Lung microvascular endothelial cell (primary cell): ENCODE data around the gene NOC4L. TPM values are rescaled to one million over a fixed set of nuclear protein-coding genes. Genes with fewer than 3 reads are reported as not detected.
"Not testable (repeated sequence)": the region's sequence is repeated elsewhere in the genome, so short reads cannot be mapped to it uniquely, and the experiment has no call there.

ENCODE experiments used
- DNase-seq, 2 donors: peaks; one replicate each; pipeline versions ENCODE4 v3.0.0 to v3.0.0-alpha.2; 2010; ENCODE audit warnings: low read depth in 2 of 2
- total RNA-seq: library from RNA; depleted of rRNA; stranded (reverse); fragments of >200 nt; gene quantifications from 2 replicates; pipeline ENCODE4 v1.2.1, GENCODE V29; 2014

Gene NOC4L
- 9.9 and 10.2 TPM in 2 replicates for total RNA-seq

DNA sequence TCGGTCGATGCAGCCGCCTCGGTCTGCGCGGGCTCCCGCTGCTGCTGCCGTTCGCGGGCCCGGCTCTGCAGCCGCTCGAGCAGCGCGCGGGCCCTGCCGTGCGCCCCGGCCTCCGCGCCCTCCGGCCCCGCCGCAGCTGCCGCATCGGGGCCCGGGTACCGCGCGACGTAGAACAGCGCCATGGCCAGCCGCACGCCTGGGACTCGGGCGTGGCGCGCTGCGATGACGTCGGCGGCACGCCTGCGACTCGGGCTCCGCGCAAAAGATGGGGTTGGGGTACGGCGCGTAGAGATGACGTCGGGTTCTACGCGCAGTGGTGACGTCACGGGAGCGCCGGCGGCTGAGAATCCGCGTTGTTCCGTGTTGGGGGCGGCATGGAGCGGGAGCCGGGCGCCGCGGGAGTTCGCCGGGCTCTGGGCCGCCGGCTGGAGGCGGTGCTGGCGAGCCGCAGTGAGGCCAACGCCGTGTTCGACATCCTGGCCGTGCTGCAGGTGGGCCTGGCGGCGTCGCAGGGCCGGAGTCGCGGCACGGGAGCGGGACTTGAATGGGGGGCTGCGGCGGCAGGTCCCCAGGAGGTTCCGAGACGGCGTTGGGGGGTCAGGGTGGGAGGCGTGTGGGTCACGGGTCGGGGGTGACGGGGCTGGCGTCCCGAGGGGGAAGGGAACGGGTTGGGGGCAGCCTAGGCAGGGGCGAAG is at the start of gene NOC4L, which contains the start of gene DDX51:
TSS of gene NOC4L (plus strand) at position 343 of the 695 bp plus-strand sequence. CDS start at position 375, 32 bp downstream.
TSS of gene DDX51 (minus strand) at position 205 of the 695 bp plus-strand sequence. CDS start at position 182, 23 bp downstream.
- DNase-seq, result peak; percentile 98

DNA sequence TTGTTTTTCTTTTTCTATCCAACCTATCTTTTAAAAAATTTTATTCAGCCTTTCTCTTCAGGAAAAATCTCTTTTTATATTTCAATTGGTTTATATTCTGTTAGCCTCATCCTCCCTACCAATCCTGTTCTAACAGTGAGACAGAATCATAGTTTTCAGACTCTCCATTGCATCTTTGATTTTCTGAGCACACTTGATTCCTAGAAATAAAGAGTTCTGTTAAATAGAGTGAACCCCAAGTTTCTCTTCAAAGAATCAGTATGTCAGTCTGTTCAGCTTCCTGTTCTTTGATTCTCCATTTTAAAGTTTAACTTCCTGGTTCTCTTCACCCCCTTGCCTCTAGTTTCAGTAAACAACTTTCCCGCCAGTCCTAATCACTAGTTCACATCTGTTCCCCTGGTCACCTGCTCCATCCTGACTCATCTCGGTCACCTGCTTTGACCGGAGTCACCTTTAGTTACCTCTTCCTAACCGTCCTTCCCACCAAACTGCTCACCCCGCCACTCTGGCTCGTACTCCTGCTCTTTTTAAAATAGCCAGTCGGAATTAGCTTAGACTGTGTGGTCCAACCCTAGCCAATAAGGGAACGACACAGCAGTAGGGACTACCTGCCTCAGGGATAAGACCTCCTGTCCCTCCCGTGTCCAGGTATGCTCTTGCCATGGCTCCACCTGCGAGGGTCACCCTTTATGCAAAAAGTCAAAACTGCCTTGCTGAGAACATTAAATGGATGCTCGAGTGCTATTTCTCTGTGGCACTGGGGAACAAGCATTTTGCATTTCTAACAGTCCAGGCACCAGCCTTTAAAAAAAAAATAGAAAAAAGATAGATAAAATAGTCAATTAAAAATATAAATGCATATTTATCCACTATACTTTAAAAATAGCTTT is 48.5 kb upstream of the NOC4L start:
- no peak for DNase-seq

DNA sequence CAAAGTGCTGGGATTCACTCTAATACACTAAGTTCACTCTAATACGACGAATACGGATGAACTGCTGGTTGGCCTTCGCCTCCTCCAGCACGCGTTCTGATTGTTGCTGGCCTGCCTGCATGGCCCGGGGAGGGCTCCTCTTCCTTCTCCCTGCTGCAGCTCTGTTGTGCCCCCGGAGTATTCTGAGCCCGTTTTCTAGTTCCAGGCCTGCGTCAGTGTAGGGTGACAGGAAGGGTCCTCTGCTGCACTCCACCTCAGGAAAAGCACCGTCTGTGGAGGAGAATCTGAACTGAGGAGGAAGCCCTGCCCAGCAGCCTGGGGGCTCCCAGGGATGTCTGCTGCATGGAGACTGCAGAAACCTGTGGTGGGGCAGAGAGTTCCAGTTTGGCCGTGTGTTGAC is 44.5 kb upstream of the NOC4L start:
- DNase-seq, result no peak

DNA sequence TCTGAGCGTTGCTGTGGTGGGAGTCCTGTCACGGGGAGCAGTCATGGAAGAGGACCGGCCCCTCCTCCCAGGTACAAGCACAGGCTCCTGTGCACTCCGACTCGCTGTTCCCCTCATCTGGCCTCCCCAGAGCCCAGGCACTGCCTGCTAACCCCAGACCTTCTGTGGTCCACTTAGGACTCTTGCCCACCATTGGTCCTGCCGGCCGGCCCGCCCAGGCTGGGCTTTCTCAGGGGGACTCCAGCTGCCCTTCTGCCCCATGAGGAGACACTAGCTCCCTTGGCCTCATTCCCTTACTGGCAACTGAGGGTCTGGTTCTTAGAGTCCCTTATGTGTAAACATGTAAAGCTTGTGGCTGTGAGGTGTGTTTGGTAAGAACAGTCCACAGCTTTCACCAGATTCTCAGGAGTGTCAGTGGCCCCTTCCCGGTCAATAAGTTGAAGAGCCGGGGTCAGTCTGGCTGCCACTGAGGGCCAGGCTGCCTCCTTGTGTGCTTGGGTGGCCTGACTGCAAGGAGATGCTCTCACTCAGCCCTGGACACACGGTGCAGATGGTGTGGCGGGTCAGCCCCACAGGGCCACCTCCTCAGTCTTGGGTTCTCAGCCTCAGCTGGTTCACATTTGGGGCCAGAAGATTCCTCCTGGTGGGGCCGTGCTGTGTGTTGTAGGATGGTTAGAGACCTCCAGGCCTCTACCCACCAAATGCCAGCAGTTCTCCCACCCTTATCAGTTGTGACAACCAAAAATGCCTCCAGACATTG is 43.8 kb upstream of the NOC4L start:
- no peak for DNase-seq

DNA sequence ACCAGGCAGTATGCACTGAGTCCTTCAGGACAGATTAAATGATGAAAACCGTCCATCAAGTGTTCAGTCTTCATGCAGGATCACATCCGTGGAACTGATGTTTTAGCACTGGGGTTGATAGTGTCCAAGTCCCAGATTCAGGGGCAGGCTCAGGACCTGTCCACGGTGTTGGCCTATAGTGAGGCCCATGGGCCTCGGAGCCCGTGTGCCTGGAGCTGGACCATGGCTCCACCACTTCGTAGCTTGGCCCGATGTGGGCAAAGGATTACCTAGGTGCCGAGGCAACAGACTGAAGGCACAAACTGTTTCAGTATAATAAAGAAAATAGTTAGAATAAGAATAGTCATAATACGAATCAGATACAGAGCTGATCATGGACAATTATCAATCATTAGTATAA is 42.0 kb upstream of the NOC4L start:
- no peak for DNase-seq

DNA sequence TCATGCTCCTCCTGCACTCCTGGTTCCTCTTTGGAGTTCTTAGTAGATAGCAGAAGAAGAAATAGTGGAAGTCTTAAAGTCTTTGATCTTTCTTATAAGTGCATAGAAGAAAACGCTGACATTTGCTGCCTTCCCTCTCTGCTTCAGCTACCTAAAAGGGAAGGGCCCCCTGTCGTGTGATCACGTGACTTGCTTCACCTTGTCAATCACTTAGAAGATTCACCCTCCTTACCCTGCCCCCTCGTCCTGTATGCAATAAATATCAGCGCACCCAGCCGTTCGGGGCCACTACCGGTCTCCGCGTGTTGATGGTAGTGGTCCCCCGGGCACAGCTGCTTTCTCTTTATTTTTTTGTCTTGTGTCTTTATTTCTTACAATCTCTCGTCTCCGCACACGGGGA is 41.2 kb upstream of the NOC4L start:
- DNase-seq, result not testable (repeated sequence)

DNA sequence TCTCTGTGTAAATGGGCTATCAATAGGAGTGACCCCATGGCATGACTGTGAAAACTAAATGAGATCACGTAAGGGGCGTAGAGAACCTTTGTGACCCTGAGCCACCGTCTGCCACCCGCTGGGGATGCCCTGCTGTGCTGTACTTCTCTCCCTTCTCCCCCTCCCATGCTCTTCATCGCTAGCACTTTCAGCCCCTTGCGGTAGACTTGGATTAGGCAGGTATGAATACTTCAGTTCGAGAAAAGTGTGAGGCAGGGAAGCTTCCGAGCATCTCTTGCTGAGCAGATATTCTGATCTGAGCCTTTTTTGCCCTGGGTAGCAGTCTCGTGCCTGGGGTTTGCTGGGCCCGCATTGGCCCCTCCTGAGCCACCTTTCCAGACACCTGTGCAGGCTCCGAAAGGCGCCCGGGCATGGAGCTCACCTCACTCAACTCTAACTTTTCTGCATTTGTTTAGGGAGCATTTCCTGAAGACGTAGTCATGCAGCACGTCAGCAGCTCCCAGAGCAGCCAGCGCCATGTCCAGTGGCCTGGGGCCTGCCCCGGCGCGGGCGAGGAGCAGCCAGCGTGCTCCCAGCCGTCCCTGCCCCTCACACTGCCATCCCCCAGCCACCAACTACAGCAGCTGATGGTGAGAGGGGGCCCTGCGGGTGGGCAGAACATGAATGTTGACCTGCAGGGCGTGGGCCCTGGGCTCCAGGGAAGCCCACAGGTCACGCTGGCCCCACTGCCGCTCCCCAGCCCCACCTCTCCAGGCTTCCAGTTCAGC is 40.5 kb upstream of the NOC4L start:
- DNase-seq, result no peak

DNA sequence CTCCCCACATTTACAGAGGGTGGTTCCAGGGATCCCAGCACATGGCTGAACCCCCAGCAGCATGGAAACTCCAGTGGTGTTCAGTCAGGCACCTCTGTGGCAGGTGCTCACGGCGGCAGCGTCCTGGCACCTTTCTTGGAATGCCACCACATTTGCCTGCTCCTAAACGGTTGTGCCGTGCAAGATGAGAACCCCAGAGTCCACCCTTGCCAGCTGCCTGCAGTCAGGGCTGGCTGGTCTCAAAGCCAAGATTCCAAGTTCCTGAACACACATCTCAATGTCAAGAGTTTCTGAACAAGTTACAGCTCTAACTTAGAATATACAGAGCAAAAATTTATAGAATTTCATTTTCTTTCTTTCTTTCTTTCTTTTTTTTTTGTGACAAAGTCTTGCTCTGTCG is 38.8 kb upstream of the NOC4L start:
- DNase-seq, result no peak

DNA sequence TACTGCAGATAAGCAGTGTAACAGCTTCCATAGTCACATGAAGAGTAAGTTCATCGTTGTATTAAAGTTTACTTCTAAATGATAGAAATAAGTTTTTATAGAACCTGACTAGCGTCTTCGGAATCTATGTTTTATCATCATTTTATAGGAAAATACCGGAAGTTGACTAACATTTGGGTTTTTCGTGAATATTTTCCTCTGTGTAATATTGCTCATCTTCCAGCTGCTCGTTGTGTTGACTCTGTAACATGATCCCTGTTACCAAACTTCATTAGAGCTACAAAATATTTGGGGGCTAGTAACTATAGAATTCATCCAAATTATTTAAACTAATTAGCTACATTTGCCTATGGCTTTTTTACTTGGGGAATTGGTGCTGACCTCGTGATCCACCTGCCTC is 37.3 kb upstream of the NOC4L start:
- no peak for DNase-seq

DNA sequence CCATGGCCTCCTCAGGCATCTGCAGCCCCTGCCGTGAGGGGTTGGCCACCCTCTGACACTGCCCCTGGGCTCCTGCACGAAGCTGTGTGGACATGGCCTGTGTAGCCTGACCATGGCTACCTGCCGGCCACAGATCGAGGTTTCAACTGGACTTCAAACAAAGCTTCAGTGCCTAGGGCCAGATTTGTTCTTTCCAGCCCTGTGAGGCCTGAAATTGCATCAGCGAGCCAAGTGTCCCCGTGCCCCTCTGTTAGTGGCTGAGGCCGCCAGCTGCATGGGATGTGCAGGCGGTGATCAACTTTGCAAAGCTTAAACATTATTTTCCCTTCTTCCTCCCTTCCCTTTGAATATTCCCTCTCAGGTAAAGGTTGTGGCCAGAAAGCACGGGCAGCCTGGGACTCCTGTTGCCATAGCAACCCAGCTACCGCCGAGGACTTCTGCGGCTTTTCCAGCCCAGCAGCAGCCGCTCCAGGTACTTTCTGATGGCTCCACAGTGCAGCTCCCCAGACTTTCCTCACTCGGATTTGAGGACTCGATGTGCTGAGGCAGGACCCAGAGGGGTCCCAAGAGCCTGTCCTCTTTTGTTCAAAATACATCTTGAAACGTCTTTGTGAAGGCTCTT is 35.9 kb upstream of the NOC4L start:
- DNase-seq, result no peak

DNA sequence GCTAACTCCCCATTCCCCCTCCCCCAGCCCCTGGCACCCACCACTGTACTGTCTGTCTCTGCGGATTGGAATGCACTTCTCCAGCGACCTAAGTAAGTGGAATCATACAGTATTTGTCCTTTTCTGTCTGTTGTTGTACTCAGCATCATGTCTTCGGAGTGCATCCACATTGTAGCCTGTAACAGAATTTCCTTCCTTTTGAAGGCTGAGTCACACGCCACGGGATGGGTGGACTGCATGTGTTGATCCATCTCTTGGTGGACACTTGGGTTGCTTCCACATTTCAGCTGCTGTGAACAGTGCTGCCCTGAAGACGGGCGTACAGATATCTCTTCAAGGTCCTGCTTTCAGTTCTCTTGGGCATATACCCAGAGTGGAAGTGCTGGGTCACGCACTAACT is 34.5 kb upstream of the NOC4L start:
- DNase-seq, result peak; percentile 33 to 91

DNA sequence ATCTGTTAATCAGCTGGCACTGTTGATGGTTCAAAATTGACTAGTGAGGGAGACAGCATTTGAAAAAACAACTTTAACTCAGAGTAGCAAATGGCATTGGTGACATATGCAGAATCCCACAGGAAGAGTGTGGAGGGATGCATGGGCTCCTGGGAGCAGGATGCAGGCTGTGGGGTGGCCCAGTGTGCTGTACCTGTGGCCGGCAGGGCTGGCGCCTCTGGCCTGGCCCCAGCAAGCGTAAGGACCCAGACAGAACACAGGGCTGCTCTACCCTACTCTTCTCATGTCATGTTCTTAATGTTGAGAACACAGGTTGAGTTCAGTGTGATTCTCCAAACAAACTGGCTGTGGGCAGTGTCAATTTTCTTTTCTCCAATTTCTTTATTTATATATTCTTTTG is 33.6 kb upstream of the NOC4L start:
- no peak for DNase-seq

DNA sequence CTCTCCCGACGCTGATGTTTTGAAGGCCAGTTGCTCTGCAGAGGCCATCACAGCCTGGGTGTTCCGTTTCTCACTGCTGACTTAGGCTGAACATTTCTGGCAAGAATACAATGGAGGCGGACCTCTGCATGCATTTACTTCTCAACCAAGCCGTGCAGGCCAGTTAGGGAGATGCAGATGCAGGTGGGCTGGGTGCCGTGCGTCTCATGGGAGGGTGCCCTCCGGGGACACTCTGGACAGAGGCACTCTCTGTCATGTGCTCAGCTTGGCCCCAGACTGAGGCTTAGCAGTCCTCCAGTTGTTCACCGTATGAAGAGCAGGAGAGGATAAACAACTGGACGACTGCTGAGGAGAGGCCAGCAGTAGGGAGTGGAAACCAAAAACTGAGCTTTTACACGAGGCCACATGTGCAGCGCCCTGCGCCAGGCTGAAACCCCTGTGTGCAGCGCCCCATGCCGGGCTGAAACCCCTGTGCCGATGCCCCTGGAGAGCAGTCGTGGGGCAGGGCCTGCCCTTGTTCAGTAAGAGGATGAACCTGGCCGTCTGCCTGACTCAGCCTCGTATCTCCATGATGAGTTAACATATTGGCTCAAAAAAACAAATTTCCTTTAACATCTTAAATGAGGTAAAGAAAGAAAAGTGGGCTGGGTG is 32.5 kb upstream of the NOC4L start:
- no peak for DNase-seq

DNA sequence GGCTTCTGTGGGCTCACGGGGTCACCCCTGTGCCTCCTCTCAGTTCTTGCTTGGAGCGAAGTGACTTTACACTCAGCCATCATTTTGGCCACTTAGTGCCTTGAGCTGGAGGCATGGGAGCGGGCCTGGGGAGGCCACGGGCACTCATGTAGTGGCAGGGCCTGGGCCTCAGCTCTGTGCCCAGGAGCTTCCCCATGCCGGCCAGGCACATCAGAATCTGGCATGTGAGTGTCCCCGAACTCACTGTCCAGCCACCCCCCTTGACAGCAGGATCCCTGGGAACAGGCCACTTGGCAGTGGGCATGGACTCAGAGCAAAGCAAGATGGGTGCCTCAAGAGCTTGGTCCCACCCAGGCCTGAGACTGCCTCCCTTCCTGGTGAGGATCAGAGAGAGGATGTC is 29.6 kb upstream of the NOC4L start:
- DNase-seq, result no peak

DNA sequence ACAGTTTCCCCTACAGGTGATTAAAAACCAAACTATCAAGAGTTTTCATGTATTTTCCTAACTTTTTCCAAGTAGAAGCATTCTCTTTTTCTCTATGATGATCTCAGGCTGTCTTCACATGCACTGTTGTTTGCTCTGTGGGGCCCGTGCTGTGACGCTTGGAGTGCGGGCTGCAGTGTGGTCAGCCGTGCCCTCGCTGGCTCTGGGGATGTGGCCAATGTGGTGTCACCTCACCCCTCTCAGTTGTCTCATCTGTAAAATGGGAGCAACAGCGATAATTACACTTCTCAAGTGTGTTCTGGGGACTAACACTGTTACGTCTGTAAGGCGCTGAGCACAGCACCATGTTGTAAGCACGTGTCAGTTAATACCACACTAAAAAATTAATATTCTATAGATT is 28.8 kb upstream of the NOC4L start:
- DNase-seq, result no peak

DNA sequence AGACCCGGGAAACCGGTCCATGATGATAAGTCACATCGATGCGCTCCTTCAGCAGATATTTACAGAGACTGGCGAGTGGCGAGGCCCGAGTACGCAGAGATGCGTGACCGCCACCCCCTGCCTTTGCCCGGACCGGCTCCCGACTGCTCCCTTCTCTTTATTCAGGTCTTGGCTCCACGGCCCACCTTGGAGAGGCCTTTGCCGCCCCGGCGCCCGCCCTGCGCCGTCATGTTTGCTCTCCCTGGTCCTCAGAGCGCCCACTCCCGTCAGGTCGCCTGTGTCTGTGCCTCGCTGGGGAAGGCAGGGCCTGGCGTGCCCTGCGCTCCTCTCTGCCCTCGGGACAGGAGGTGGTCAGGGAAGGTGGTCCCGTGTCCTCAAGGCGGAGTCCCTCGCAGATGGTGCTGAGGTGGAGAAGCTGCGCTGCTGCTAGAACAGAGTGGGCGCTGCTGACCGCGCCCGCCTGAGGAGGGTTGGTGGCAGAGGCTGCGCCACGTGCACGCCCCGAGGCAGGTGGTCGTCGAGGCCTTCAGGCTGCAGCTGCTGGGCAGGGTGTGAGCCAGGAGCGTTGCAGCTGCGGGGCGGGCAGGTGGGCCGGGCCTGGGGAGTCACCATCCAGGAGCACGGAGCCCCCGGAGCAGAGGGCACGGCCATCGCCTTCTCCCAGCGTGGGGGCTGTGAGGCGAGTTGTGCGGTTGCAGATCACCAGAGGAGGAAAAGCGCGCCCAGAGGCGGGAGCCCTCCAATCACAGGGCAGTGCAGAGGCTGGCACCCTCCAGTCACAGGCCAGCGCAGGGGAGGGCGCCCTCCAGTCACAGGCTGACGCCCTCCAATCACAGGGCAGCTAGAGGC is 27.3 kb upstream of the NOC4L start:
- no peak for DNase-seq

DNA sequence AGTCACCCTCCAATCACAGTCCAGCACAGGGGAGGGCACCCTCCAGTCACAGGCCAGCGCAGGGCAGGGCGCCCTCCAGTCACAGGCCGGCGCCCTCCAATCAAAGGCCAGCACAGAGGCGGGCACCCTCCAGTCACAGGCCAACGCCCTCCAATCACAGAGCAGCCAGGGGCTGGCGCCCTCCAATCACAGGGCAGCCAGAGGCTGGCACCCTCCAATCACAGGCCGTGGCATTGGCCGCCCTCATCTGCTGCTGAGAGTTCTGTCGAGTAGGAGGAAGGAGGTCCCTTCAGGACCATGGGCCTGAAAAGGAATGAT is 26.7 kb upstream of the NOC4L start:
- no peak for DNase-seq

DNA sequence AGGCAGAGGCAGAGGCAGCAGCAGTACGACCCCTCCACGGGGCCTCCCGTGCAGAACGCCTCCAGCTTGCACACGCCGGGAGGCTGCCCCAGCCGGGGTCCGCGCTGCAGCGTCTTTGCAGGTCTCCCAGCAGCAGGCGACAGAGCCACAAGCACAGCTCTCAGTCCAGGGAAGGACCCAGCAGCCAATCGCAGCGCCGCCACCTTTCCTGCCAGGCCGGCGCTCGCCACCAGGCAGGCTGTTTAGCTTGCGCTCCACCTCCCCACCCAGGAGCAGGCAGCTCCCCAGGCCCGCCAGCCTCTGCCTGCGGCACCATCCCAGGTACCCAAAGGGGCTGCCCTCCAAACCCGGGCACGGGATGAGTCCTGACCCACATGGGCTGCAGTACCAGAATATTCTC is 25.4 kb upstream of the NOC4L start:
- no peak for DNase-seq

DNA sequence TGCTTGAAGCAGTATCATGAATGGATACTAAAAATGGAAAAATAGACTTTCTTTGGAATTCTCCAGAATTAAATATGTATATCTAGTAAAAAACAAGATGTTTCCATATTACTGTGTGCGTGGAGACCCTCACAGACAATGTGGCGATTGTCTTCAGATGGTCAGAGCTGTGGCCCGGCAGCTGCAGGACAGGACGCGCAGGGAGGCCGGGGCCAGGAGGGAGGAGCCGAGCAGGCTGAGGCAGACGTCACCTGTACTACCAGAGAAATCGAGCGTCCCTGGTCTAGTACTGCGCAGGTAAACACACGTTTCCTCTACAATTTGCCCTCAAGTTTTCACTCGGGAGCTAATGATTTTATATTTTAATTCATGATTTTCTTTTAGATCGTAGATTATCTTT is 23.0 kb upstream of the NOC4L start:
- no peak for DNase-seq
